Suprapubic skin (tissue), 4 donors: Measurements from ENCODE around the gene CACNA2D3. TPM values are rescaled to one million over a fixed set of nuclear protein-coding genes. Genes with fewer than 3 reads are reported as not detected.
"Not testable (repeated sequence)": the region's sequence is repeated elsewhere in the genome, so short reads cannot be mapped to it uniquely, and the experiment has no call there.

ENCODE experiments used
- DNase-seq, 2 donors: peaks; one replicate each; pipeline ENCODE4 v3.0.0-alpha.2; 2019; ENCODE audit warnings: low spot score in 2 of 2
- H3K27ac ChIP-seq: fragments of 200-600 bp; sonication (generic); one replicate; pipeline ENCODE4 v1.5.1; 2019
- H3K27me3 ChIP-seq: fragments of 200-600 bp; sonication (generic); one replicate; pipeline ENCODE4 v1.5.1; 2019
- H3K36me3 ChIP-seq: fragments of 200-600 bp; sonication (generic); one replicate; pipeline ENCODE4 v1.5.1; 2019
- H3K4me1 ChIP-seq: fragments of 200-600 bp; sonication (generic); one replicate; pipeline ENCODE4 v1.5.1; 2019
- H3K4me3 ChIP-seq: fragments of 200-600 bp; sonication (generic); one replicate; pipeline ENCODE4 v1.5.1; 2019; ENCODE audit warnings: mild to moderate bottlenecking
- H3K9me3 ChIP-seq: fragments of 200-600 bp; sonication (generic); one replicate; pipeline ENCODE4 v1.5.1; 2019
- EP300 ChIP-seq: sonication (generic); formaldehyde crosslinking; IDR thresholded peaks from one replicate; pipeline ENCODE4 v1.6.1; 2017; ENCODE audit warnings: antibody characterized with exemption
- POLR2A ChIP-seq, 2 donors: fragments of 450-650 bp; IDR thresholded peaks; one replicate each; pipeline ENCODE4 v1.6.1; 2017; ENCODE audit warnings: antibody characterized with exemption in 2 of 2, mild to moderate bottlenecking in 2 of 2, moderate library complexity in 2 of 2
- POLR2AphosphoS5 ChIP-seq, 3 donors: sonication (generic); formaldehyde crosslinking; IDR thresholded peaks; one replicate each; pipeline ENCODE4 v1.6.1; 2017; ENCODE audit warnings: antibody characterized with exemption in 3 of 3
- WGBS: methylation state at CpG from one replicate; pipeline ENCODE4 v1.1.5; 2018; 5-methylcytosine and 5-hydroxymethylcytosine counted together
- total RNA-seq, 4 donors: library from RNA; depleted of rRNA; stranded (reverse); fragments of >200 nt; gene quantifications; one replicate each; pipeline ENCODE4 v1.1.0, GENCODE V29; 2016
- TF ChIP-seq, protein P1 (sequence below), 2 donors: fragments of 200-600 bp in 1 of 2; fragments of 450-650 bp in 1 of 2; sonication (generic) in 1 of 2; IDR thresholded peaks; one replicate each; pipeline ENCODE4 v1.5.1; 2016 to 2019; ENCODE audit warnings: antibody characterized with exemption in 2 of 2, mild to moderate bottlenecking in 1 of 2, moderate library complexity in 1 of 2

CACNA2D3 gene
- total RNA-seq, 4 donors from 2014 or later: 0.42 to 2.8 (median 0.95) TPM

DNA sequence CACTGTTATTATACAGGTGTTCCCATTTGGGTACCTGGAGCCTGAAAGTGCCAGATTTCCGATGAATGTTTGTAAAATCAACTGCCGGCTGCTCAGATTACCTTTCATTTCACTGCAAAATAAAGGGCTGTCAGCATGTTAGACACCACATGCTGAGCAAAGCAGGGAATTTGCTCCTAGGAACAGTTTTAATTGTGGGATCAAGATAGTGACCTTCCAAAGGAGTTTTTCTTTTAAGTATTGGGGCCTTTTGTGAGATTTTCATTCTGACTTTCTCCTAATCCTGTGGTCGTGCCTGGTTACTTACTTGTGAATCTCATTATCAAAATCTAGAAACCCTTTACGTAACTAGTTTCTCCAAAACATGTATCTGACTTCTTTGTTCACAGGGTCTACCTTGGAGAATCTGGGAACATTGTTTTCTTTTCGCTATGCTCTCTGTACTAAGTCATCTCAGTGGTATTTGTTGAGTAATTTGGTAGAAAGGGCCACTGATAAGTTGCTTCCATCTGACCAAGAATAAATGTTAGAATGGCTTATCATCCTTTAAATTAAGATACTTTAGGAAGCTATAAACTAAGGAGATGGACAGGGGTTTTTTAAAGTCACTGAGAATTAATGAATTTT lies 846.3 kb downstream of the CACNA2D3 start:
- Histone ChIP-seq H3K9me3 (no peaks in the 10 kb centered on the region), H3K36me3 (no peaks in the 10 kb centered on the region), H3K4me1 (peaks cover 7% of the 10 kb centered on the region), H3K4me3 (no peak overlapping the region), H3K27me3 (no peaks in the 10 kb centered on the region), H3K27ac (no peak overlapping the region)
- no peak for DNase-seq
- TF ChIP-seq, protein P1, sequence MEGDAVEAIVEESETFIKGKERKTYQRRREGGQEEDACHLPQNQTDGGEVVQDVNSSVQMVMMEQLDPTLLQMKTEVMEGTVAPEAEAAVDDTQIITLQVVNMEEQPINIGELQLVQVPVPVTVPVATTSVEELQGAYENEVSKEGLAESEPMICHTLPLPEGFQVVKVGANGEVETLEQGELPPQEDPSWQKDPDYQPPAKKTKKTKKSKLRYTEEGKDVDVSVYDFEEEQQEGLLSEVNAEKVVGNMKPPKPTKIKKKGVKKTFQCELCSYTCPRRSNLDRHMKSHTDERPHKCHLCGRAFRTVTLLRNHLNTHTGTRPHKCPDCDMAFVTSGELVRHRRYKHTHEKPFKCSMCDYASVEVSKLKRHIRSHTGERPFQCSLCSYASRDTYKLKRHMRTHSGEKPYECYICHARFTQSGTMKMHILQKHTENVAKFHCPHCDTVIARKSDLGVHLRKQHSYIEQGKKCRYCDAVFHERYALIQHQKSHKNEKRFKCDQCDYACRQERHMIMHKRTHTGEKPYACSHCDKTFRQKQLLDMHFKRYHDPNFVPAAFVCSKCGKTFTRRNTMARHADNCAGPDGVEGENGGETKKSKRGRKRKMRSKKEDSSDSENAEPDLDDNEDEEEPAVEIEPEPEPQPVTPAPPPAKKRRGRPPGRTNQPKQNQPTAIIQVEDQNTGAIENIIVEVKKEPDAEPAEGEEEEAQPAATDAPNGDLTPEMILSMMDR (IDR thresholded peaks at IDR 0.05): no peak
- TF ChIP-seq EP300 (no peak), POLR2AphosphoS5 (IDR thresholded peaks at IDR 0.05) (no peak), POLR2A (IDR thresholded peaks at IDR 0.05) (no peak)
- 91% methylated on average over 5 of the region's 5 CpGs for WGBS

DNA sequence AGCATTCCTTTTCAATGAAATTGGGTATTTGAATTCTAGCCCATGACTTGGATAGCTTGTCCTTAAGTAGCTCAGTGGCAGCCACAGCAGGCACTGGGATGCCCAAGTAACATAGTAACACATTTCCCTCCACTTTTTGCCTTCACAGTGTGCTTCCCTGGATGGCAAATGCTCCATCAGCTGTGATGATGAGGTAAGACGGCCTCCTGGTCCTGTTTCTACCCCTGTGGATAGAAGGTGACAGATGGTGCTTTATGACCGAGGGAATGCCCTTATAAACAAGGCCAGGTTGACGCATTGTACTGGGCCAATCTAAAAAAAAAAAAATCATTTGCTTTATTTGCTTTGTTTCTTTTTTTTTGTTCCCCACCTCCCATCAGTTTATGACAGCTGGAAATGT lies 847.3 kb downstream of the CACNA2D3 start:
- TF ChIP-seq POLR2AphosphoS5 (IDR thresholded peaks at IDR 0.05): no peak
- TF ChIP-seq, protein P1 (IDR thresholded peaks at IDR 0.05): no peak
- TF ChIP-seq EP300: no peak
- no peak for TF ChIP-seq POLR2A (IDR thresholded peaks at IDR 0.05)
- no peak for DNase-seq
- WGBS: 99% methylated on average over 3 of the region's 3 CpGs
- Histone ChIP-seq H3K4me3 (no peak overlapping the region), H3K4me1 (peaks cover 7% of the 10 kb centered on the region), H3K9me3 (no peaks in the 10 kb centered on the region), H3K36me3 (no peaks in the 10 kb centered on the region), H3K27ac (no peak overlapping the region), H3K27me3 (no peaks in the 10 kb centered on the region)

DNA sequence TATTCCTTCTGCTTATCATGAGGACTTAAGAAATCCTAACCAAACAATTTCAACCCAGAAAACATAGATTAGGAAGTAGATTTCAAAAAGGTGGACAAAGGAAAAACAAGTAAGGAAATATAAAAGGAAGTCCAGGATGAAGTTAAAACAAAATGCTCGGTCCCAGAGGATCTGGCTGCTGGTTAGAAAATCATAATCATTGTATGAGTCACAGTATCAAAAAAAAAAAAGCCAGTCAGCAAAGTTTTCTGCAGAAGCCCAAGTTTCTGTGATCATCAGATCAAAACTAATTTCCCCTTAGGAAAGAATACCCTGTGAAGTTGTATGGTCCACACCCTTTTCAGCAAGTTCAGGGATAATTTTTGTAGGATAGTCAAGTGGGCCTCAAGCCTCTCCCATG lies 848.5 kb downstream of the CACNA2D3 start:
- Histone ChIP-seq H3K27me3 (no peaks in the 10 kb centered on the region), H3K36me3 (no peaks in the 10 kb centered on the region), H3K4me3 (no peak overlapping the region), H3K27ac (no peak overlapping the region), H3K4me1 (peaks cover 7% of the 10 kb centered on the region), H3K9me3 (no peaks in the 10 kb centered on the region)
- 15% methylated on average over 1 of the region's 1 CpG for WGBS
- DNase-seq: no peak
- no peak for TF ChIP-seq EP300
- TF ChIP-seq POLR2AphosphoS5 (IDR thresholded peaks at IDR 0.05): no peak
- TF ChIP-seq, protein P1 (IDR thresholded peaks at IDR 0.05): no peak
- TF ChIP-seq POLR2A (IDR thresholded peaks at IDR 0.05): no peak

DNA sequence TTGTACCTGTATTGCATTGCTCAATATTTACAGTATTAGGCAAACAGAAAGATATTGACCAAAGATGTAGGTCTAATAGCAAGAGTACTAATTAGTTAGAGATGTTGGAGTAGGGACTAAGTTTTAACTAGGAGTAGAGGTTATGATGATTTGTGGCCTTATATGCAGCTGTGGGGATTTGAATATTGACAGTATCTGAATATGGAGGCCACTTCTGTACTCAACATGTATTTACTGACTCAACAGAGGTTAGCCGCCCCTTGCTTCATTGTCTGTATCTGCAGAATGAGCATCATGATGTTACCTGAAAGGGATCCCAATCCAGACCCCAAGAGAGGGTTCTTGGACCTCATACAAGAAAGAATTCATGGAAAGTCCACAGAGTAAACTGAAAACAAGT lies 855.1 kb downstream of the CACNA2D3 start:
- DNase-seq: no peak
- TF ChIP-seq, protein P1 (IDR thresholded peaks at IDR 0.05): no peak
- TF ChIP-seq EP300 (no peak), POLR2AphosphoS5 (IDR thresholded peaks at IDR 0.05) (no peak), POLR2A (IDR thresholded peaks at IDR 0.05) (no peak)
- H3K4me3 ChIP-seq: no peak overlapping the region
- no peaks in the 10 kb centered on the region for H3K9me3 ChIP-seq
- H3K27me3 ChIP-seq: no peaks in the 10 kb centered on the region
- no peaks in the 10 kb centered on the region for H3K36me3 ChIP-seq
- H3K4me1 ChIP-seq: no peaks in the 10 kb centered on the region
- no peak overlapping the region for H3K27ac ChIP-seq
- WGBS: 100% methylated on average over 1 of the region's 1 CpG

DNA sequence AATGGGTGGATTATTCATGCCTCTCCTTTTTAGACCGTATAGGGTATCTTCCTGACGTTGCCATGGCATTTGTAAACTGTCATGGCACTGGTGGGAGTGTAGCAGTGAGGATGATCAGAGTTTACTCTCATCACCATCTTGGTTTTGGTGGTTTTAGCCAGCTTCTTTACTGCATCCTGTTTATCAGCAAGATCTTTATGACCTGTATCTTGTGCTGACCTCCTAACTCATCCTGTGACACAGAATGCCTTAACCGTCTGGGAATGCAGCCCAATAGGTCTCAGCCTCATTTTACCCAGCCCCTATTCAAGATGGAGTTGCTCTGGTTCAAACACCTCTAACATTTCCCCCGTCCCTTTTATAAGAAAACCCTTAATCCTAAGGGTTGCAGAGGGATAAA lies 855.6 kb downstream of the CACNA2D3 start:
- not testable (repeated sequence) for H3K4me1 ChIP-seq, H3K27me3 ChIP-seq, H3K9me3 ChIP-seq, H3K4me3 ChIP-seq, H3K27ac ChIP-seq, DNase-seq, H3K36me3 ChIP-seq
- WGBS: 74% methylated on average over 4 of the region's 4 CpGs

DNA sequence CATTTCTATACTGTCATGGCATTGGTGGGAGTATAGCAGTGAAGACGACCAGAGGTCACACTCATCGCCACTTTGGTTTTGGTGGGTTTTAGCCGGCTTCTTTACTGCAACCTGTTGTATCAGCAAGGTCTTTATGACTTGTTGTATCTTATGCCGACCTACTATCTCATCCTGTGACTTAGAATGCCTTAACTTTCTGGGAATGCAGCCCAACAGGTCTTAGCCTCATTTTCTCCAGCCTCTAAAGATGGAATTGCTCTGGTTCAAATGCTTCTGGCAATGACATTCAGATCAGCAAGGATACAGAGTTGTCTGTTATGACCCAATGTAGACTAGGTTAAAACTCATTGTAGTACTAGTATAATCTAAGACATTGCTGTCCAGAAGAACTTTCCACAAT lies 860.5 kb downstream of the CACNA2D3 start:
- H3K4me3 ChIP-seq: no peak overlapping the region
- WGBS: 92% methylated on average over 4 of the region's 4 CpGs

More for the DNA sequence above, 860.5 kb downstream of the CACNA2D3 start:
- H3K27me3 ChIP-seq: no peaks in the 10 kb centered on the region
- TF ChIP-seq POLR2AphosphoS5 (IDR thresholded peaks at IDR 0.05): no peak
- no peak for TF ChIP-seq EP300
- TF ChIP-seq POLR2A (IDR thresholded peaks at IDR 0.05): no peak
- TF ChIP-seq, protein P1 (IDR thresholded peaks at IDR 0.05): no peak
- H3K27ac ChIP-seq: no peak overlapping the region
- H3K4me1 ChIP-seq: peaks cover 15% of the 10 kb centered on the region
- no peak for DNase-seq
- no peaks in the 10 kb centered on the region for H3K36me3 ChIP-seq
- no peaks in the 10 kb centered on the region for H3K9me3 ChIP-seq
